Kidney (tissue), 14 donors: ENCODE data around the gene GNB1L. TPM values are rescaled to one million over a fixed set of nuclear protein-coding genes. Genes with fewer than 3 reads are reported as not detected.
A peak's percentile ranks its signal among the peaks of the same experiment; 100 is the strongest.

Experiments
- DNase-seq, 5 donors: peaks; one replicate each; pipeline ENCODE4 v3.0.0-alpha.2; 2013 to 2020
- FAIRE-seq: peaks from 2 replicates; lab custom pipeline; 2012; peaks lifted over from hg19 to GRCh38; lab: Jason Lieb, UNC
- H3K27ac ChIP-seq, 2 donors: one replicate each; pipeline ENCODE4 v1.7.0; 2013; ENCODE audit warnings: low read depth in 2 of 2, low read length in 2 of 2, inconsistent platforms in 1 of 2
- H3K27me3 ChIP-seq: one replicate; pipeline ENCODE4 v1.7.1; 2013; ENCODE audit warnings: low read length, inconsistent platforms; ENCODE audit not compliant: control insufficient read depth, insufficient read depth
- H3K36me3 ChIP-seq, 3 donors: one replicate each; pipeline versions ENCODE4 v1.7.0 to v1.7.1; 2013; ENCODE audit warnings: low read length in 3 of 3, control low read depth in 1 of 3, inconsistent platforms in 1 of 3; ENCODE audit not compliant: insufficient read depth in 3 of 3, control insufficient read depth in 2 of 3
- H3K4me1 ChIP-seq, 3 donors: one replicate each; pipeline versions ENCODE4 v1.7.0 to v1.7.1; 2013; ENCODE audit warnings: low read length in 3 of 3, inconsistent platforms in 1 of 3, low read depth in 1 of 3; ENCODE audit not compliant: control insufficient read depth in 2 of 3, insufficient read depth in 2 of 3
- H3K4me3 ChIP-seq, 3 donors: one replicate each; pipeline versions ENCODE4 v1.7.0 to v1.8.1; 2013; ENCODE audit warnings: low read length in 3 of 3, control low read depth in 1 of 3, inconsistent platforms in 1 of 3
- H3K9ac ChIP-seq, 3 donors: one replicate each; pipeline versions ENCODE4 v1.7.0 to v1.7.1; 2013; ENCODE audit warnings: low read length in 3 of 3, control low read depth in 1 of 3, inconsistent platforms in 1 of 3
- H3K9me3 ChIP-seq, 3 donors: one replicate each; pipeline versions ENCODE4 v1.7.0 to v1.7.1; 2013; ENCODE audit warnings: low read length in 3 of 3, control low read depth in 1 of 3, inconsistent platforms in 1 of 3; ENCODE audit not compliant: control insufficient read depth in 2 of 3, insufficient read depth in 1 of 3
- CTCF ChIP-seq: IDR thresholded peaks from 3 replicates; pipeline ENCODE4 v1.5.1; 2012; ENCODE audit warnings: mild to moderate bottlenecking, moderate library complexity, borderline replicate concordance; ENCODE audit not compliant: insufficient read depth; ENCODE audit errors: extremely low read depth
- intact Hi-C: fragments of 100-400 bp; cut with DNase I; formaldehyde crosslinking; loops from one replicate; pipeline ENCODE4 v1.11.1; 2022
- polyA plus RNA-seq: library from polyadenylated mRNA; stranded (reverse); fragments of 350-450 nt; fragmentation: Illumina TruSeq; extraction: RNeasy Lipid Tissue Mini Kit (QIAGEN cat#74804); gene quantifications from one replicate; pipeline ENCODE4 v1.2.3, GENCODE V29; 2014; ENCODE audit warnings: low read depth, low replicate concordance; ENCODE audit not compliant: insufficient read depth
- total RNA-seq: library from RNA; stranded (reverse); fragmentation: NEBNext Ultra II Directional; extraction: Animal tissue kit (Norgen Biotek cat#: 25700); gene quantifications from one replicate; pipeline ENCODE4 v1.2.1, GENCODE V29; 2021
- donor health status: control.
- donor health status: control.
- donor health status: control.
- donor health status: control.
- donor health status: control.
- donor health status: DM: yes; HTN: yes; CAD: no.
- donor health status: Normal renal cell carcinoma (clear cell type).

GNB1L gene
- total and polyA plus RNA-seq, 2 donors from 2014 or later = 4.0 to 4.4 TPM

- Histone ChIP-seq H3K36me3 (peaks cover 0 to 12% (median 7%) of the 10 kb centered on the region in 3 donors), H3K9ac (no peak overlapping the region), H3K27me3 (no peaks in the 10 kb centered on the region), H3K9me3 (no peaks in the 10 kb centered on the region), H3K4me1 (no peaks in the 10 kb centered on the region), H3K4me3 (no peak overlapping the region), H3K27ac (no peak overlapping the region)
- DNase-seq (peak in 1 of 5 donors; percentile 62), FAIRE-seq (no peak)
- no peak for TF ChIP-seq CTCF
- intact Hi-C loops = no loop called here
Measured at GRCh38 chr22:19897726-19898125, 43.1 kb upstream of the GNB1L start.

- H3K4me3 ChIP-seq = no peak overlapping the region
- no peak for TF ChIP-seq CTCF
- H3K27me3 ChIP-seq = no peaks in the 10 kb centered on the region
- H3K4me1 ChIP-seq = peaks cover 0 to 1% (median 0%) of the 10 kb centered on the region in 3 donors
- no peaks in the 10 kb centered on the region for H3K9me3 ChIP-seq
- DNase-seq (peak in 3 of 5 donors; percentile 47 to 66 (median 64)), FAIRE-seq (no peak)
- peaks cover 0 to 12% (median 7%) of the 10 kb centered on the region in 3 donors for H3K36me3 ChIP-seq
- H3K9ac ChIP-seq = no peak overlapping the region
- H3K27ac ChIP-seq = no peak overlapping the region
- intact Hi-C loops = no loop called here
Measured at GRCh38 chr22:19896665-19897355, 42.1 kb upstream of the GNB1L start.

GRCh38 chr22:19895160-19895849, 40.6 kb upstream of the GNB1L start:
- Histone ChIP-seq H3K36me3 (peaks cover 0 to 12% (median 4%) of the 10 kb centered on the region in 3 donors), H3K9me3 (no peaks in the 10 kb centered on the region), H3K27ac (no peak overlapping the region), H3K4me3 (no peak overlapping the region), H3K4me1 (peaks cover 0 to 6% (median 0%) of the 10 kb centered on the region in 3 donors), H3K9ac (no peak overlapping the region), H3K27me3 (no peaks in the 10 kb centered on the region)
- no peak for TF ChIP-seq CTCF
- intact Hi-C loops = no loop called here
- FAIRE-seq (no peak), DNase-seq (peak in 1 of 5 donors; percentile 65)
